ENCODE data around the gene HEATR9. TPM values are rescaled to one million over a fixed set of nuclear protein-coding genes. Genes with fewer than 3 reads are reported as not detected.
A peak's percentile ranks its signal among the peaks of the same experiment; 100 is the strongest.

The HEATR9 gene
- total and polyA plus RNA-seq, 2 of the 13 experiments (the other 11 are each of a cell fraction or from before 2014, with no cell fraction given), result not detected

- TF ChIP-seq PRDM4 (CRISPR knock-in tag; IDR thresholded peaks at IDR 0.05; ENCODE audit: borderline replicate concordance), result no peak
- TF ChIP-seq ZNF597 (CRISPR knock-in tag; IDR thresholded peaks at IDR 0.05), result no peak
- no peak for TF ChIP-seq ZNF101 (CRISPR knock-in tag; IDR thresholded peaks at IDR 0.05; ENCODE audit: borderline replicate concordance, low read depth)
- TF ChIP-seq YEATS4 (CRISPR knock-in tag; IDR thresholded peaks at IDR 0.05; ENCODE audit: borderline replicate concordance), result peak; percentile 76; the same call in 1 of the 2 replicates
- TF ChIP-seq SMARCE1 (IDR thresholded peaks at IDR 0.05; ENCODE audit: borderline replicate concordance), result no peak
- no peak for TF ChIP-seq KDM6A (CRISPR knock-in tag; IDR thresholded peaks at IDR 0.05; ENCODE audit: low read depth)
- peak; percentile 63 for TF ChIP-seq NCOA1 (CRISPR knock-in tag; IDR thresholded peaks at IDR 0.05)
- peak; percentile 27; the same call in 1 of the 2 replicates for TF ChIP-seq ZNF792 (CRISPR knock-in tag; IDR thresholded peaks at IDR 0.05)
- peak; percentile 91 for TF ChIP-seq ERF (CRISPR knock-in tag; IDR thresholded peaks at IDR 0.05)
- no peak for TF ChIP-seq CEBPB (IDR thresholded peaks at IDR 0.05; ENCODE audit: borderline replicate concordance, low read depth, low read length)
- TF ChIP-seq KAT8 (CRISPR knock-in tag; IDR thresholded peaks at IDR 0.05), result peak; percentile 54; the same call in 1 of the 2 replicates
- peak; percentile 88; the same call in 1 of the 2 replicates for TF ChIP-seq ZNF879 (CRISPR knock-in tag; IDR thresholded peaks at IDR 0.05)
- TF ChIP-seq ZNF383 (CRISPR knock-in tag; IDR thresholded peaks at IDR 0.05; ENCODE audit: borderline replicate concordance), result no peak
- peak; percentile 46 for TF ChIP-seq CBFB (CRISPR knock-in tag; IDR thresholded peaks at IDR 0.05)
- TF ChIP-seq FUBP1 (CRISPR knock-in tag; IDR thresholded peaks at IDR 0.05; ENCODE audit: borderline replicate concordance), result 0 out of 2 replicates have a peak, but pooled peaks have one; percentile 61
- no peak for TF ChIP-seq ZNF484 (CRISPR knock-in tag; IDR thresholded peaks at IDR 0.05; ENCODE audit: borderline replicate concordance, low read depth)
- TF ChIP-seq GATA4 (IDR thresholded peaks at IDR 0.05; ENCODE audit: borderline replicate concordance, low read depth), result peak; percentile 85; the same call in 1 of the 2 replicates
- TF ChIP-seq ZBTB14 (CRISPR knock-in tag; IDR thresholded peaks at IDR 0.05), result no peak
- no peak for TF ChIP-seq EHMT2 (IDR thresholded peaks at IDR 0.05; ENCODE audit: borderline replicate concordance, low read depth, low read length)
- peak; percentile 31; the same call in 1 of the 2 replicates for TF ChIP-seq PATZ1 (CRISPR knock-in tag; IDR thresholded peaks at IDR 0.05)
Measured at GRCh38 chr17:35808962-35809854, 59.5 kb downstream of the HEATR9 start, which contains the start of gene TAF15 (continued).

All from HepG2 (cell line).